Measurements from ENCODE around the gene BCL2L14.

The BCL2L14 gene

DNA sequence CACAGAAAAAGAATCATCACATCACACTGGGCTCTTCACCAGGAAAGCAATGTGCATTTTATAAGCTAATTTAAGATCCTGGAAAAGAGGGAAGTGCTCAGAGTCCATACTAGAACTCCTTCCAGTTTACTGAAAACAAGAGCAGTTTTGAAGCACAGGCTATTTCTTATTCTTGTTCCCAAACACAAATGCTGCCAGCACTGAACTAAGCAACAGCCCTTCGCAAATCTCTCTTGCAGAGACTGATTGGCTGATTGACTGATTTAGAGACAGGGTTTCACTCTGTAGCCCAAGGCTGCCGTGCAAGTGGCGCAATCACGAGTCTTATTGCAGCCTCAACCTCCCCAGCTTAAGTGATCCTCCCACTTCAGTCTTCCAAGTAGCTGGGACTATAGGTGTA lies 44.8 kb downstream of the BCL2L14 start:
- Histone ChIP-seq H3K27me3 (ENCODE audit: low read depth, low read length) (no peaks in the 10 kb centered on the region), H3K4me1 (ENCODE audit: control insufficient read depth in 1 of 2, insufficient read depth in 2 of 2, low read length in 2 of 2) (peaks cover 0 to 8% of the 10 kb centered on the region in 2 donors), H3K36me3 (ENCODE audit: control insufficient read depth in 1 of 2, insufficient read depth in 2 of 2, low read length in 2 of 2) (peaks cover 4 to 5% of the 10 kb centered on the region in 2 donors), H3K9me3 (ENCODE audit: control insufficient read depth in 1 of 2, low read length in 2 of 2) (no peaks in the 10 kb centered on the region), H3K27ac (ENCODE audit: low read length) (no peak overlapping the region), H3K4me3 (ENCODE audit: low read depth in 1 of 2, low read length in 2 of 2) (no peak overlapping the region)

DNA sequence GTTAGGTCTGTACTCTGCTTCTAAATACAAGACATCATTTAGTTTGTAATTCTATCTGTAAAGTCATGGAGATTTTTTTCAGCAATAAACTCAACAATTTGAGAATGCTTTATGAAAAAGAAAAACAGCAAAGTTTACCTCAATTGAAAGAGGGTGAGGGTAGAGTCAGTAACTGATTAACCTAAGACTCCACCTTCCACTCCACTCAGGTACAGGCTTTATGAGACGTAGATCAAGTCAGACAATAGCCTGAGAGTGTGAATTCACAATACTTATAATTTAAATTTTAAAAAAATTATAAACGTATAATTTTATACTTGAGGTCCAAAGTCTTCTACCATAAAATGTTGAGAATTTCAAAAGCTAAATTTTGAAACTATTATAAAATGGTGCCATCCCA lies 45.9 kb downstream of the BCL2L14 start:
- H3K9me3 ChIP-seq (ENCODE audit: control insufficient read depth in 1 of 2, low read length in 2 of 2): no peaks in the 10 kb centered on the region
- no peaks in the 10 kb centered on the region for H3K27me3 ChIP-seq (ENCODE audit: low read depth, low read length)
- H3K4me3 ChIP-seq (ENCODE audit: low read depth in 1 of 2, low read length in 2 of 2): no peak overlapping the region
- H3K36me3 ChIP-seq (ENCODE audit: control insufficient read depth in 1 of 2, insufficient read depth in 2 of 2, low read length in 2 of 2): peaks cover 11 to 14% of the 10 kb centered on the region in 2 donors
- peaks cover 0 to 8% of the 10 kb centered on the region in 2 donors for H3K4me1 ChIP-seq (ENCODE audit: control insufficient read depth in 1 of 2, insufficient read depth in 2 of 2, low read length in 2 of 2)
- no peak overlapping the region for H3K27ac ChIP-seq (ENCODE audit: low read length)

DNA sequence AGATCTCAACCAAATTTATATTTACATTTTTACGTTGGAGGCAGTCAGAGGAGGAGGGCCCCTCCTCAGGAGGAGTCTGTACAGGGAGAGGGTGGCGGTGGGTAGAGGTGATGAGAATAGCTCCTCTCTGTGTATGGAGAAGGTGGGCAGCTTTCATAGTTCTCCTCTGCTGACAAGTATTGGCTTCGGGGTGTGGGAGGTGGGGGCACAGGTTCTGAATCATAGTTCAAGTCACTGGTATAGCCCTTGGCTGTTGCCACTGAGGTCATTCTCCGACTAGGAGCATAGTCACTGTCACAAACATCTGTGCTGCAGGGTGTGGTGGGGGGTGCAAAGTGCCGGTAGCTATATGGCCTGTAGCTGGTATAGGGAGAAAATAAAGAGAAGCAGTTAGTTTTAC lies 50.3 kb downstream of the BCL2L14 start:
- no peaks in the 10 kb centered on the region for H3K27me3 ChIP-seq (ENCODE audit: low read depth, low read length)
- H3K36me3 ChIP-seq (ENCODE audit: control insufficient read depth in 1 of 2, insufficient read depth in 2 of 2, low read length in 2 of 2): peaks cover 21 to 40% of the 10 kb centered on the region in 2 donors
- no peaks in the 10 kb centered on the region for H3K4me1 ChIP-seq (ENCODE audit: control insufficient read depth in 1 of 2, insufficient read depth in 2 of 2, low read length in 2 of 2)
- no peak overlapping the region for H3K27ac ChIP-seq (ENCODE audit: low read length)
- H3K9me3 ChIP-seq (ENCODE audit: control insufficient read depth in 1 of 2, low read length in 2 of 2): no peaks in the 10 kb centered on the region
- H3K4me3 ChIP-seq (ENCODE audit: low read depth in 1 of 2, low read length in 2 of 2): no peak overlapping the region

- Histone ChIP-seq H3K4me1 (ENCODE audit: control insufficient read depth in 1 of 2, insufficient read depth in 2 of 2, low read length in 2 of 2) (no peaks in the 10 kb centered on the region), H3K36me3 (ENCODE audit: control insufficient read depth in 1 of 2, insufficient read depth in 2 of 2, low read length in 2 of 2) (peaks cover 27 to 52% of the 10 kb centered on the region in 2 donors), H3K9me3 (ENCODE audit: control insufficient read depth in 1 of 2, low read length in 2 of 2) (no peaks in the 10 kb centered on the region), H3K27ac (ENCODE audit: low read length) (no peak overlapping the region), H3K27me3 (ENCODE audit: low read depth, low read length) (no peaks in the 10 kb centered on the region), H3K4me3 (ENCODE audit: low read depth in 1 of 2, low read length in 2 of 2) (no peak overlapping the region)
These were observed 52.4 kb downstream of the BCL2L14 start for GRCh38 chr12:12123036-12123604.

DNA sequence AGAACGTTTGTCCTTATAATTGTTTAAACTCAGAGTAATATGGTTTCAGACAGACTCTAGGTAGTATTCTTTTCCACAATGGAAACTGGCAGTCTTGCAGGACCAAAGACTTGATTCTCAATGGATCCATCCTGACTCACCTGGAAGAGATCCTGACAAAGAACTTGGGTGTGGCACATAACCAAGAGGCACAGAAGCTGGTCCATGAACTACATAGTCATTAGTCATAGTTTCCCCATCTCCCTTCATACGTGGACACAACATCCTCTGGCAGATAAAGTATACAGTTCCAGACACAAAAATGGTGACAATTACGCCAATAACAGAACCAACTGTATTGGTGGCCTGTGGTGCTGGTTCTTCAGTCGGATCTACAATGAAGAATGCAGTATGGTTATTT lies 55.8 kb downstream of the BCL2L14 start:
- Histone ChIP-seq H3K4me1 (ENCODE audit: control insufficient read depth in 1 of 2, insufficient read depth in 2 of 2, low read length in 2 of 2) (peaks cover 0 to 6% of the 10 kb centered on the region in 2 donors), H3K27ac (ENCODE audit: low read length) (no peak overlapping the region), H3K36me3 (ENCODE audit: control insufficient read depth in 1 of 2, insufficient read depth in 2 of 2, low read length in 2 of 2) (peaks cover 16 to 53% of the 10 kb centered on the region in 2 donors), H3K4me3 (ENCODE audit: low read depth in 1 of 2, low read length in 2 of 2) (no peak overlapping the region), H3K27me3 (ENCODE audit: low read depth, low read length) (no peaks in the 10 kb centered on the region), H3K9me3 (ENCODE audit: control insufficient read depth in 1 of 2, low read length in 2 of 2) (no peaks in the 10 kb centered on the region)

DNA sequence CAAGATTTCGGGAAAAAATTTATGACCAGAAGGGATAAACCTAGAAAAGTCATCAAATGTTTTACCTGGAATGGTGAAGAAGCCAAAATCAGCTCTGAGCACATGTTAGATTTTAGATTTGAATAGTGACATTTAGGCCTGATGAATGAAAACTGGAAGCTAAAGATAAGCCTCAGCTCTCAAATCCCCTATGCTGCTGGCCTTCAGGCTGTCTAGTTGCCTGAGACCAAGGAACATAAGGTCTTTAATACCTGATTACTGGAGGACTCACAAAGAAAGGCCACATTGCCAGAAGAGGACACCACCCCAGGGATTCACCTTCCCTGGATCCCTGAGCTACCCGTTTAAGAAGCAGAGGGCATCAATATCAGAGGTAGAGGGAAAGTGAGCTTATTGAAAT lies 56.6 kb downstream of the BCL2L14 start:
- H3K36me3 ChIP-seq (ENCODE audit: control insufficient read depth in 1 of 2, insufficient read depth in 2 of 2, low read length in 2 of 2): peaks cover 19 to 53% of the 10 kb centered on the region in 2 donors
- H3K27ac ChIP-seq (ENCODE audit: low read length): no peak overlapping the region
- peaks cover 0 to 6% of the 10 kb centered on the region in 2 donors for H3K4me1 ChIP-seq (ENCODE audit: control insufficient read depth in 1 of 2, insufficient read depth in 2 of 2, low read length in 2 of 2)

DNA sequence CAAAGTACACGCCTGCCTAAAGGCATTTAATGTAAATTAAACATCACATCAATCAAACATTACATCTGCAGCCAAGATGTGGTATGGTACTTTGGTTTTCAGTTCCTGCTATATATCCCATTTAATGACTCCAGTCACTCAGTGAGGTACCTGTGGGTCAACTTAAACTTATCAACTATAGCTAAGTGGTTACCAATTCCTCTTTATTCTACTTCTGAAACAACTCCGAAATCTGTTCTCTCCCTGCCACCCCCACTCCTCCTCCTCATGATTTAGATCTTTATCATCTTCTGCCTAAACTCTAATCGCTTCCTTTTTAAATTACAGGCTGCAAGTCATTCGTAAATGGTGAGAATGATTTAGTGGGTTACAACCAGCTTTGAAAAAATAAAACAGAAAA lies 57.9 kb downstream of the BCL2L14 start:
- Histone ChIP-seq H3K4me1 (ENCODE audit: control insufficient read depth in 1 of 2, insufficient read depth in 2 of 2, low read length in 2 of 2) (peaks cover 0 to 6% of the 10 kb centered on the region in 2 donors), H3K27ac (ENCODE audit: low read length) (no peak overlapping the region), H3K27me3 (ENCODE audit: low read depth, low read length) (no peaks in the 10 kb centered on the region), H3K9me3 (ENCODE audit: control insufficient read depth in 1 of 2, low read length in 2 of 2) (no peaks in the 10 kb centered on the region), H3K4me3 (ENCODE audit: low read depth in 1 of 2, low read length in 2 of 2) (no peak overlapping the region), H3K36me3 (ENCODE audit: control insufficient read depth in 1 of 2, insufficient read depth in 2 of 2, low read length in 2 of 2) (peaks cover 19 to 47% of the 10 kb centered on the region in 2 donors)

More for the DNA sequence above, 56.6 kb downstream of the BCL2L14 start:
- no peak overlapping the region for H3K4me3 ChIP-seq (ENCODE audit: low read depth in 1 of 2, low read length in 2 of 2)
- no peaks in the 10 kb centered on the region for H3K9me3 ChIP-seq (ENCODE audit: control insufficient read depth in 1 of 2, low read length in 2 of 2)
- no peaks in the 10 kb centered on the region for H3K27me3 ChIP-seq (ENCODE audit: low read depth, low read length)

DNA sequence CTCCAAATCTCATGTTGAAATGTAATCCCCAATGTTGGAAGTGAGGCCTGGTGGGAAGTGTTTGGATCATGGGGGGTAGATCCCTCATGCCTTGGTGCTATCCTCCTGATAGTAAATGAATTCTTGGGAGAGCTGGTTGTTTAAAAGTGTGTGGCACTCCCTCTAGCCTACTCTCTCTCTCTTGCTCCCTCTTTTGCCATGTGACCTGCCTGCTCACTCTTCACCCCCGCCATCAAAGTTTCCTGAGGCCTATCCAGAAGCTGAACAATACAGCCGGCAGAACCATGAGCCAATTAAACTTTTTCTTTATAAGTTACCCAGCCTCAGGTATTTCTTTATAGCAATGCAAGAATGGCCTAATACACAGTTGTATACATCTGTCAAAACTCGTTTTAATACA lies 62.5 kb downstream of the BCL2L14 start:
- Histone ChIP-seq H3K36me3 (ENCODE audit: control insufficient read depth in 1 of 2, insufficient read depth in 2 of 2, low read length in 2 of 2) (peaks cover 15 to 17% of the 10 kb centered on the region in 2 donors), H3K4me1 (ENCODE audit: control insufficient read depth in 1 of 2, insufficient read depth in 2 of 2, low read length in 2 of 2) (peaks cover 0 to 6% of the 10 kb centered on the region in 2 donors), H3K27me3 (ENCODE audit: low read depth, low read length) (no peaks in the 10 kb centered on the region), H3K27ac (ENCODE audit: low read length) (no peak overlapping the region), H3K4me3 (ENCODE audit: low read depth in 1 of 2, low read length in 2 of 2) (no peak overlapping the region), H3K9me3 (ENCODE audit: control insufficient read depth in 1 of 2, low read length in 2 of 2) (no peaks in the 10 kb centered on the region)

DNA sequence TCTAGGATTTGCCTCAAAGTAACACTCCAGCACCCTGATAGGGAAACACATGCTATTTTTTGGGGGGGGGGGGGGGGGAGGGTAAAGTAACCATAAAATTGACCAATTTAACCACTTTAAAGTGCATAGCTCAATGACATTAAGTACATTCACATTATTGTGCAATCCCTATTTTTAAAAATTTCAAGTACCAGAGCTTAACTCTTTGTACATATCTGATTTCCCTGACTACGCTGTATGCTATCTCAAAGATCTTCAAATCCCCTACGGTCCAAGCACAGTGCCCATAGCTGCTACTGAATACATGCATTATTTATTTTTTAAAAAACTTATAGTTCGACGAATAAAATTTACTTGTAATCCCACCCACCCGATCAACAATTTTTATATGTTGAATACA lies 63.0 kb downstream of the BCL2L14 start:
- peaks cover 12 to 17% of the 10 kb centered on the region in 2 donors for H3K36me3 ChIP-seq (ENCODE audit: control insufficient read depth in 1 of 2, insufficient read depth in 2 of 2, low read length in 2 of 2)
- no peak overlapping the region for H3K27ac ChIP-seq (ENCODE audit: low read length)
- peaks cover 0 to under 1% of the 10 kb centered on the region in 2 donors for H3K4me1 ChIP-seq (ENCODE audit: control insufficient read depth in 1 of 2, insufficient read depth in 2 of 2, low read length in 2 of 2)
- H3K27me3 ChIP-seq (ENCODE audit: low read depth, low read length): no peaks in the 10 kb centered on the region
- no peak overlapping the region for H3K4me3 ChIP-seq (ENCODE audit: low read depth in 1 of 2, low read length in 2 of 2)
- H3K9me3 ChIP-seq (ENCODE audit: control insufficient read depth in 1 of 2, low read length in 2 of 2): no peaks in the 10 kb centered on the region

- Histone ChIP-seq H3K27ac (ENCODE audit: low read length) (no peak overlapping the region), H3K4me1 (ENCODE audit: control insufficient read depth in 1 of 2, insufficient read depth in 2 of 2, low read length in 2 of 2) (peaks cover 0 to 5% of the 10 kb centered on the region in 2 donors), H3K9me3 (ENCODE audit: control insufficient read depth in 1 of 2, low read length in 2 of 2) (no peaks in the 10 kb centered on the region), H3K36me3 (ENCODE audit: control insufficient read depth in 1 of 2, insufficient read depth in 2 of 2, low read length in 2 of 2) (peaks cover 7 to 11% of the 10 kb centered on the region in 2 donors), H3K4me3 (ENCODE audit: low read depth in 1 of 2, low read length in 2 of 2) (no peak overlapping the region), H3K27me3 (ENCODE audit: low read depth, low read length) (no peaks in the 10 kb centered on the region)
These were observed 67.7 kb downstream of the BCL2L14 start for GRCh38 chr12:12138203-12139154.

- no peak overlapping the region for H3K27ac ChIP-seq (ENCODE audit: low read length)
- no peaks in the 10 kb centered on the region for H3K27me3 ChIP-seq (ENCODE audit: low read depth, low read length)
- no peak overlapping the region for H3K4me3 ChIP-seq (ENCODE audit: low read depth in 1 of 2, low read length in 2 of 2)
- no peaks in the 10 kb centered on the region for H3K9me3 ChIP-seq (ENCODE audit: control insufficient read depth in 1 of 2, low read length in 2 of 2)
- H3K36me3 ChIP-seq (ENCODE audit: control insufficient read depth in 1 of 2, insufficient read depth in 2 of 2, low read length in 2 of 2): peaks cover 0 to 4% of the 10 kb centered on the region in 2 donors
- peaks cover 0 to 5% of the 10 kb centered on the region in 2 donors for H3K4me1 ChIP-seq (ENCODE audit: control insufficient read depth in 1 of 2, insufficient read depth in 2 of 2, low read length in 2 of 2)
These were observed 70.3 kb downstream of the BCL2L14 start for GRCh38 chr12:12141000-12141399.
